GM18505 (cell line): ENCODE measurements around the gene IGFBP5.

Experiments used
- ATAC-seq: cut with Tn5 transposase; IDR thresholded peaks from one replicate; pipeline ENCODE4 v1.9.1; 2021; ENCODE audit not compliant: unreplicated experiment
- POLR2A ChIP-seq: IDR thresholded peaks from 4 replicates; pipeline ENCODE4 v1.6.1; 2011; ENCODE audit warnings: borderline replicate concordance; ENCODE audit not compliant: insufficient read depth, insufficient read length; ENCODE audit errors: extremely low read depth

IGFBP5 gene

DNA sequence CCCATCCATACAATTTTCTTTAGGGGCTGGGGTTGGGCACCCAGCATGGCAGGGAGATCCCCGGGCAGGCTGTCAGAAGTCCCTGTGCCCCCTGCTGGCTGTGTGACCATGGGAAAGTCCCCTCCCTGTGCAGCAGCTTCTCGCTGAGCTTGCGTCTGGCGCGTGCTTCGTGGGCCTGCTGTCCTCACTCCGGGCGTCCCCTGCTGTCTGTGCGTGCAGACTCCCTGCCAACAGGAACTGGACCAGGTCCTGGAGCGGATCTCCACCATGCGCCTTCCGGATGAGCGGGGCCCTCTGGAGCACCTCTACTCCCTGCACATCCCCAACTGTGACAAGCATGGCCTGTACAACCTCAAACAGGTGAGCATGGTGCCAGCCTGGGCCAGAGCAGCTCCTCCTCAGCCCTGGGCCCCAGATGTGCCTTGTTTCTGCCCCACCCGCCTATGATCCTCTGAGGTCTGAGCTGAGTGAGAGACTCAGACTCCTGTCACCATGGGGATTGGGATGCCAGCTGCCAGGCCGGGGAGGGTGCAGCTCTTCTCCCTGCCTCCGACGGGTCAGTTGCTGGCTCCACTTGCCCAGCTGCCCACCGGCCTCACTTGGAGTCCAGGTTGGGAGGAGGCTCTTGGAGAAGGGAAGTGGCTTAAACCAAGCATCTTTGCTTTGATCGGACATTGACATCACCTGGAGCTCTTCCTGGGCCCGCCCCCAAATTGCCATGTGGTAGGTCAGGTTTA lies 33.5 kb downstream of the IGFBP5 start:
- ATAC-seq: no peak
- TF ChIP-seq POLR2A: no peak

DNA sequence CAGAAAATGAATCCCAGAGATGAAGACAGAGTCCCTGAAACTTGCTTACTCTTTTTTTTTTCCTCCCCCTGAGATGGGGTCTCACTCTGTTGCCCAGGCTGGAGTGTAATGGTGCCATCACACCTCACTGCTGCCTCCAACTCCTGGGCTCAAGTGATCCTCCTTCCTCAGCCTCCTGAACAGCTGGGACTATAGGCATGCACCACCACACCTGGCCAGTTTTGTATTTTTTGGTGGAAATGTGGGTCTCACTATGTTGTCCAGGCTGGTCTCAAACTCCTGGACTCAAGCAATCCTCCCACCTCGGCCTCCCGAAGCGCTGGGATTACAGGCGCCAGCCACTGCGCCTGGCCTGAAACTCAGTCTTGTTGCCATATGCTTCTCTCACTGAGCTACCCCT lies 34.3 kb downstream of the IGFBP5 start:
- no peak for ATAC-seq
- no peak for TF ChIP-seq POLR2A

DNA sequence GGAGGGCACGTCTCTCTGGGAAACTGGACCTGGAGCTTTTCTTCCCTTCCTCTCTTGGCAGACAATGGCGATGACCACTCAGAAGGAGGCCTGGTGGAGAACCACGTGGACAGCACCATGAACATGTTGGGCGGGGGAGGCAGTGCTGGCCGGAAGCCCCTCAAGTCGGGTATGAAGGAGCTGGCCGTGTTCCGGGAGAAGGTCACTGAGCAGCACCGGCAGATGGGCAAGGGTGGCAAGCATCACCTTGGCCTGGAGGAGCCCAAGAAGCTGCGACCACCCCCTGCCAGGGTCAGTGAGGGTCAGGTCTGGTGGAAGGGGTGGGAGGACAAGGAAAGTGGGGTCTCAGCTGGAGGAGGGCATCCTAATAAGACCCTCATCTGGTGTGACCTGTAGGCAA lies 34.9 kb downstream of the IGFBP5 start:
- no peak for TF ChIP-seq POLR2A
- ATAC-seq: no peak

DNA sequence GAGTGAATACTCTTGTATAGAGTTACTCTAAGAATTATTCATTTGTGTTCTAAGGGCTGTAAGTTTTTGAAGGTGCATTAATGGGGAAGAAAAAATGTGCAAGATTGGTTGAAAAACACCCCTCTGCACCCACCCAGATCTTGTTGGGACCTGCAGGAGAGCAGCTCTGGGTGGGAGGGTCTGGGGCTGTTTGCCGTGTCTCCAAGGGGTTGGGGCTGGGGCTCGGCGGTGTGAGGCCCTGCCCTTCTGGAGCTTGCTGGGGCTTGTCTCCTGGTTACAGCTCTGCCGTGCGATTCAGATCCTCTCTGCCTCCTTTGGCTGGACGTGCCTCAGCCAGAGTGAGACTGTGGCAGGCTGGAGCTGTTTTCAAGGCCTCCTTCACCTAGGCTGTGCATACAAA lies 36.1 kb downstream of the IGFBP5 start:
- TF ChIP-seq POLR2A: no peak
- no peak for ATAC-seq

DNA sequence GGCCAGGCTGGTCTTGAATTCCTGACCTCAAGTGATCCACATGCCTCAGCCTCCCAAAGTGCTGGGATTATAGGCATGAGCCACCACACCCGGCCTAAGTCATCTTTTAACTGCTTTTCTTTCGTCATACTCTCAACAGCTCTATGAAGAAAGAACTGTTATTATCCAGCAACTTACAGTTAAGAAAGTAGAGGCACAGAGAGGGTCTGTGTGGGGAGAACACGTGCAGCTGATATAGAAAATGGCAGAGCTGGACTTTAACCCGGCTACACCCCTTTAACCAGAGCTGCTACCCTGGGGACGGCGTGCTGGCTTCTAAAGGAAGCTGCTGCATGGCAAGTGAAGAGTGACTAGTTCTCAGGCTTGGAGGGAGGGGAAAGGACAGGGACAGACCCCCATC lies 36.6 kb downstream of the IGFBP5 start:
- no peak for TF ChIP-seq POLR2A
- ATAC-seq: no peak

DNA sequence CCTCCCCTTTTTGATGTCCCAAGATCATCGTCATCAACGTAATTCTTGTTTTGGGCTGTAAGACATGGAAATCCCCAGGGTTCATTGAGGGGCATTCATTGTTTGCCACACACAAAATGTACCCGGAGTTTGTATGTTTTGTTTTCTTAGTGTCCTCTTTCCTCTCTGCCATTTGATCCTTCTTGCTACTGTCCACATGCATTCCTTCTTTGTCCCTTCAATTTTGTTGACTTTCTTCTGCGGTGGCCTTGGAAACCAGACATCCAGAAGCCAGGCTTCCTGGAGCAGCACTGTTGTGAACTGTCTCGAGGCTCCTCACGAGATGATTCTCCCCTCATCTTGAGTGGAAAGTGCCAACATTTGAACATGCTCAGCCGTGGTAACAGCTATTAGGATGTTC lies 37.4 kb downstream of the IGFBP5 start:
- ATAC-seq: no peak
- TF ChIP-seq POLR2A: no peak

DNA sequence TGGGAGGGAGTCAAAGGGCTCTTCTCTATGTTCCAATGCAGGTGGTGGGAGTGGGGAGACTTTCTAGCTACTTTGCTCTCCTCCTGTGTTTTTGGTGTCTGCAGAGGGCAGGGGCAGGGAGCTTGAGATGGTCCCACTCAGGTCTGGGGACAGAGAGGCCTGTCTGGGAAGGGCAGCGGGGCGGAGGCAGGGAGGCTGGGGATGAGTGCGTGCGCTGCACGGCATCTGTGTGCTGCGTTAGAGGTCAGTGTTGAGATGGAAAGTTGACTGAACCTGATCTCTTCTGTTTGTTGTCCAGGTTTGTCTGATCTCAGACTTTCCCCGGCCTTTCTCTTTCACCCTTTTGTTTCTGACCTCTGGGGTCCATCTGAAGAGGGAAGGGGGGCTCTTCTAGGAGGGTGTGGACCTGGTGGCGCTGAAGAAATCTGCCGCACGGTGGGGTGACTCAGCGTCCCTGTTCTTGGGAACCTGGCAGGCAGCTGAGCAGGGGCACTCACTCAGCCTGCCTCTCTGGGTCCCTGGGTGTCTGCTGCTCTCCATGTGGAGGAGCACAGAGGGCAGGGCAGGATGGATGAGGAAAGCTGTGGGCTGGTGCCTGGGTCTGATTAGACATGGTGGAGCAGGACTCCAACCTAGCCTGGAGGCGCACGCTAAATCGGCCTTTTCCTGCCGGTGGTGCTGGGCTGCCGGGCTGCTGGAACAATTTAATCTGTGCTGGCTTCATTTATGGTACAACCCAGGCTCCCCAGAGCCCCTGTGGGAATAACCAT lies 38.1 kb downstream of the IGFBP5 start:
- ATAC-seq: no peak
- no peak for TF ChIP-seq POLR2A

DNA sequence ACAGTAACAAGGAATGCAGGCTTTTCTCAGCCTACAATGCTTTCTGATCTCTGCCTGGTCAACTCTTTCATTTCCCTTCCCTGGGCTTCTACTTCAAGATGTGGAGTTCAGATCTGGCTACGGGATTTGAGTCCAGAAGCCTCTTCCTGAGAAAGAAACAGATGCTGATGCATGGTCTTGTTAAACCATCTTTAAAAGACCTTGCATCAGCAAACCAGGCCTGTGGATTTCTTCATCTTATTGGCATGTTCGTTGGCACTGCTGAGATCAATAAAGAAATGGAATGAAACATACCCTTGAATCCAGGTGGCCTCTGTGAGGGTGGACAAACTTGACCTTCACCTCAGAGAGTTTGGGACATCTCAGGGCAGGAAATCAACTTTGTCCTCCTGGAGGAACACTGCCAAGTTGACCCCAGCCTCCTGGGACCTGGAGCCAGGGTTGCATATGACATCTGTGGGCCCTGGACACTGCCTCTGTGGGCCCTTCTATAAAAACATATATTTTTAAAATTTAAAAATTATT lies 40.8 kb downstream of the IGFBP5 start:
- ATAC-seq: no peak

DNA sequence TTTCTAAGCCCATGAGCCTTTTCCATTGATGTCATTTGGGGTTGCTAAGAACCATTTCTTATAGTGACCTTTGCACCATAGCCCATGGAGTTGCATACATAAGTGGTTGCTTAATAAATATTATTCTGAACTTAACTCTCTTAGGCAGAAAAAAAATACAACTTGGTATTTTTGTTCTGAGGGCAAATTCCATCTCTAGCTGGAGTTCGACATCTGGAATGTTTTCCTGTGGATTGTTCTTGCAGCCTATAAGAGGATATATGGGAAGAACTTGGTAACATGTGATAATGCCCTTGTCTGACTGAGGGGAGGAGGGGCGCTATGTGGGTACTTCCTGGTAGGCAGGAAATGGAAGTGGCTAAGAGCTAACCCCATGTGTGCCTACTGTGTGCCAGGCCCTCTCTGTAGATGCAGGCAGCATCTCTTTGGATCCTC lies 41.4 kb downstream of the IGFBP5 start:
- no peak for ATAC-seq
- no peak for TF ChIP-seq POLR2A

More for the DNA sequence above, 40.8 kb downstream of the IGFBP5 start:
- TF ChIP-seq POLR2A: no peak

DNA sequence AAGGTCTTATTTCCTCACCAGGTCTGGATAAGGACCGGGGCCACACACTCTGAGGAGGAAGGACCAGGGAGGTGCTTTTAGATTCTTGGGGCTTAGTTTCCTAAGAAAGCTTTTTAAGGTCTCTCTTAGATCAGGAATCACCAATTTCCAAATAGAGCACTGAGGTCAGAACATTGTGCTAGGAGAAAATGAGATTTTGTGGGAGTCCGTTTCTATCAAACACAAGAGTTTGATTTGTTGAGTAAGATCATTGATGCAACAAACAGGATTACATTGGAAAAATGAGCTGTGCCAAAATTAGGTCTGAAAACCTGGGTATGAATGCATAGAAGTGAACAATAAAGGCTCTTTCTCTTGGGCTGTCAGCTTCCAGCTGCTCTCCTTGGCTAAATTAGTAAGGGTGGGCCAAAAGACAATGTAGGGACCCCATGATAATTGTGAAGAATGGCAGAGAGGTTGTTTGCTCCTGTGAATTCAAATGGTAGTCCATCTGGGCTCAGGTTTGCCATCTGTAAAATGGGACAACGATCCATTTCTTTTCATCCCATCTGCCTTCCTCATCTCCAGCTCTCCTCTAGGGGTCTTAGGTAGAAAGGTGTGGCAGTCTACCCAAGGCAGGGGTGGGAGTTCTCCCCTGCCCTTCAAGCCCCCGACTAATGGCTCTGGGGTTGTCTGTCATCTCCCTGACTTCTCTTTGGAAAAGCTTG lies 42.1 kb downstream of the IGFBP5 start:
- no peak for ATAC-seq
- TF ChIP-seq POLR2A: no peak

DNA sequence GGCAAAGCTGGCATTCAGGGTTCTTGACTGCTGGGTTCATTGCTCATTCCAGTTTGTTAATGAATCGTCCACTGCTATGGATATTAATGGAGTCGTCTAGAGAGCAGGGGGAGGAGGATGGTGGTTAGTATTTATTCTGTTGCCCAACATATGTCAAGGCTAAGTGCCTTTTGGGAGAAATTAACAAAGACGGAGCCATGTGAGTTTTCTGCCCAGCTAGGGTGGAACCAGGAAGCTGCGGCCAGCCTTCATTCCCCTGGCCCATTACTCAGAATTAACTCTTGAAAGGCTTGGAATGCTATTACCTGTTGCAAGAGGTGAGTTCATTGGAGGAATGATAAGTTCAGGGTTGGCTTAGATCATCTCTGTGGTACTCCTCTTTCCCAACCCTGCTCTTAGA lies 42.8 kb downstream of the IGFBP5 start:
- TF ChIP-seq POLR2A: no peak
- no peak for ATAC-seq

DNA sequence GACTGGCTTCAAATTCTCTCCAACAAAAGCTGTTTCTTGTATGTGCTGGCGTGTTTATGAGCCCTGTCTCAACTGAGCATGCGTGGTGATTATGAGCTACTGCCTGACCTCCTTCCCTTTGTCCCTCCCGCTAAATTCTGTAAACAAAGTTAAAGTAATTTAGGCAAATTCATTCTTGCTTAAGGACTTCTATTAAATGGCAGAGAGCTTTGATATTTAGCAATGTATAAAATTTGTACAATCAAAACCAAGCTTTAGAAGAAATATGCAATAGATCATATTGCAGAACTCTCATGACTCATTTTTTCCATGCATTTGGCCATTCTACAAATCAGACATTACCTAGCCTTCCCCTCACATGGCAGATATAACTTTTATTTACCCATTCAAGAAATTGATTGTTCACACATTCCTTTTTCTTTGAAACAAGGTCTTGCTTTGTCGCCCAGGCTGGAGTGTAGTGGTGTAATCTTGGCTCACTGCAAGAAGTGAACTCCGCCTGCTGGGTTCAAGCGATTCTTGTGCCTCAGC lies 43.9 kb downstream of the IGFBP5 start:
- TF ChIP-seq POLR2A: no peak
- ATAC-seq: no peak

DNA sequence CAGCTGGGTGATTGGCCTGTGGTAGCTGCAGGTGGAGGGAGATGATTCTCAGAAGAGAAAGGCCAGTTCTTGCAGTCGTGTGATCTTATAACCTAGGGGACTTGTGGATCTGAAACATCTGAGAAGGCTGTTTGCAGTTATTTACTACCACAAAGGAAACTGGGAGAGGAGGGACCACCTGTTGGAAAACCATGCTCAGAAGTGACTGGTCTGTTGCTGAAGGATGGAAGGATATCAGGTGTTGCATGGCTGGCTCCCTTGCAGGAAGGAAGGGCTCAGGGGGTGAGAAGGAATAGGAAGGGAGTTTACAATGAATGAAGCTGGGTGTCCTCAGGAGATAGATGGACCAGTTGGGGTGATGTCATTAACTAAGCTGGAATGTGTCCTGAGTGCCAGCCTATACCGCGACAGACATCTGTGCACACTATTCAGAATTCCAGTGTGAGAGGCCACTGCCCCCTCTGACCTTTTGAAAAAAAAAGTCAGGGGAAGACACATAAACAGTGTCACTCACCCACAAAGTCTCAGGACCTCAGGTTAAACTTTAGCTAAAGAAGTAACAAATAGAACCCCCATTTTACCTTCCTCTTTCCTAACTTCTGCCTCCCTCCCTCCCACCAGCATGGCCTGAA lies 44.6 kb downstream of the IGFBP5 start:
- ATAC-seq: no peak

More for the DNA sequence above, 44.6 kb downstream of the IGFBP5 start:
- no peak for TF ChIP-seq POLR2A
